Calu3 (cell line): ENCODE results near the gene CCM2L. TPM values are rescaled to one million over a fixed set of nuclear protein-coding genes. Genes with fewer than 3 reads are reported as not detected.

Experiments
- BruUV-seq: library from RNA; stranded (reverse); fragments of 400-500 nt; replicated peaks from 2 replicates; lab custom pipeline; 2021; lab: Mats Ljungman, UMichigan
- CTCF ChIA-PET: fragments of 300-600 bp; sonication (Branson Sonifier 250); formaldehyde crosslinking; loops from one replicate; lab custom pipeline; 2022; ENCODE audit warnings: antibody characterized with exemption; lab: Charles Lee
- DNase-seq: peaks from one replicate; pipeline ENCODE4 v3.0.0; 2022
- H3K27ac Mint-ChIP-seq: one replicate; pipeline ENCODE4 v1.8.0; 2022; ENCODE audit warnings: mixed read lengths; ENCODE audit not compliant: unreplicated experiment
- H3K27me3 Mint-ChIP-seq: one replicate; pipeline ENCODE4 v1.8.0; 2022; ENCODE audit warnings: mixed read lengths; ENCODE audit not compliant: unreplicated experiment
- H3K36me3 Mint-ChIP-seq: one replicate; pipeline ENCODE4 v1.8.0; 2022; ENCODE audit warnings: mild to moderate bottlenecking, moderate library complexity, mixed read lengths; ENCODE audit not compliant: insufficient read depth, unreplicated experiment
- H3K4me1 Mint-ChIP-seq: one replicate; pipeline ENCODE4 v1.8.0; 2022; ENCODE audit warnings: mild to moderate bottlenecking, low read depth, mixed read lengths; ENCODE audit not compliant: unreplicated experiment
- H3K4me3 Mint-ChIP-seq: one replicate; pipeline ENCODE4 v1.8.0; 2022; ENCODE audit warnings: mild to moderate bottlenecking, low read depth, moderate library complexity, mixed read lengths; ENCODE audit not compliant: unreplicated experiment
- H3K9me3 Mint-ChIP-seq: one replicate; pipeline ENCODE4 v1.8.0; 2022; ENCODE audit warnings: low read depth, mixed read lengths; ENCODE audit not compliant: unreplicated experiment
- intact Hi-C: fragments of 100-400 bp; cut with micrococcal nuclease; formaldehyde crosslinking; loops from one replicate; pipeline ENCODE4 v1.10.0; 2022; ENCODE audit not compliant: unreplicated experiment
- total RNA-seq: library from RNA; stranded (reverse); gene quantifications from 2 replicates; pipeline ENCODE4 v1.2.3, GENCODE V29; 2022
- TF ChIP-seq, protein P1 (sequence below): fragments of 200-600 bp; IDR thresholded peaks from one replicate; pipeline ENCODE4 v1.8.0; 2022; ENCODE audit warnings: antibody characterized with exemption; ENCODE audit not compliant: unreplicated experiment

Gene CCM2L
- total RNA-seq, 1 experiment from 2014 or later = not detected

- intact Hi-C loops = no loop called here
- no peaks in the 10 kb centered on the region for H3K36me3 Mint-ChIP-seq
- no peaks in the 10 kb centered on the region for H3K9me3 Mint-ChIP-seq
- CTCF ChIA-PET = no interaction called here
- H3K4me1 Mint-ChIP-seq = no peaks in the 10 kb centered on the region
- no peak overlapping the region for H3K27ac Mint-ChIP-seq
- TF ChIP-seq, protein P1, sequence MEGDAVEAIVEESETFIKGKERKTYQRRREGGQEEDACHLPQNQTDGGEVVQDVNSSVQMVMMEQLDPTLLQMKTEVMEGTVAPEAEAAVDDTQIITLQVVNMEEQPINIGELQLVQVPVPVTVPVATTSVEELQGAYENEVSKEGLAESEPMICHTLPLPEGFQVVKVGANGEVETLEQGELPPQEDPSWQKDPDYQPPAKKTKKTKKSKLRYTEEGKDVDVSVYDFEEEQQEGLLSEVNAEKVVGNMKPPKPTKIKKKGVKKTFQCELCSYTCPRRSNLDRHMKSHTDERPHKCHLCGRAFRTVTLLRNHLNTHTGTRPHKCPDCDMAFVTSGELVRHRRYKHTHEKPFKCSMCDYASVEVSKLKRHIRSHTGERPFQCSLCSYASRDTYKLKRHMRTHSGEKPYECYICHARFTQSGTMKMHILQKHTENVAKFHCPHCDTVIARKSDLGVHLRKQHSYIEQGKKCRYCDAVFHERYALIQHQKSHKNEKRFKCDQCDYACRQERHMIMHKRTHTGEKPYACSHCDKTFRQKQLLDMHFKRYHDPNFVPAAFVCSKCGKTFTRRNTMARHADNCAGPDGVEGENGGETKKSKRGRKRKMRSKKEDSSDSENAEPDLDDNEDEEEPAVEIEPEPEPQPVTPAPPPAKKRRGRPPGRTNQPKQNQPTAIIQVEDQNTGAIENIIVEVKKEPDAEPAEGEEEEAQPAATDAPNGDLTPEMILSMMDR = no peak
- no peak overlapping the region for H3K4me3 Mint-ChIP-seq
- peaks cover 99% of the 10 kb centered on the region for H3K27me3 Mint-ChIP-seq
- DNase-seq = no peak
- no TSS peak for BruUV-seq
Measured at GRCh38 chr20:32078322-32078721, 68.1 kb downstream of the CCM2L start.

- TF ChIP-seq, protein P1 = no peak
- BruUV-seq = no TSS peak
- Mint-ChIP-seq H3K27me3 (peaks cover 99% of the 10 kb centered on the region), H3K9me3 (no peaks in the 10 kb centered on the region), H3K4me3 (no peak overlapping the region), H3K36me3 (no peaks in the 10 kb centered on the region), H3K4me1 (no peaks in the 10 kb centered on the region), H3K27ac (no peak overlapping the region)
- intact Hi-C loops = no loop called here
- CTCF ChIA-PET = no interaction called here
- DNase-seq = no peak
Measured at GRCh38 chr20:32078791-32079190, 68.6 kb downstream of the CCM2L start.

GRCh38 chr20:32079655-32080109, 69.4 kb downstream of the CCM2L start:
- no peaks in the 10 kb centered on the region for H3K4me1 Mint-ChIP-seq
- no peak overlapping the region for H3K4me3 Mint-ChIP-seq
- no peaks in the 10 kb centered on the region for H3K9me3 Mint-ChIP-seq
- DNase-seq = no peak
- H3K27me3 Mint-ChIP-seq = peaks cover 99% of the 10 kb centered on the region
- CTCF ChIA-PET = no interaction called here
- no peaks in the 10 kb centered on the region for H3K36me3 Mint-ChIP-seq
- TF ChIP-seq, protein P1 = no peak
- no TSS peak for BruUV-seq
- intact Hi-C loops = no loop called here
- no peak overlapping the region for H3K27ac Mint-ChIP-seq

DNA sequence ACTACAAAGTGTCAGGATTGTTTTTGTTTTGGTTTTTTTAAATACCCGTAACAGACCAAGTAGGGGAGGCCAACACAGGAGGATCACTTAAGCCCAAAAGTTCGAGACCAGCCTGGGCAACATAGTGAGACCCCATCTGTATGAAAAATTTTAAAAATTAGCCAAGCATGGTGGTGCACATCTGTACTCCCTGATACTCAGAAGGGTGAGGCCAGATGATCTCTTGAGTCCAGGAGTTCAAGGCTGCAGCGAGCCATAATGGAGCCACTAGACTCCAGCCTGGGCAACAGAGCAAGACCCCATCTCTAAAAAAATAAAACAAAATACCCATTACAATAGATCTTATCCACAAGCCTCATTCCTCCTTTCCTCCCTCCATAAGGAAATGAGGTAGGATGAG, 70.5 kb downstream of the CCM2L start:
- no peak overlapping the region for H3K27ac Mint-ChIP-seq
- H3K9me3 Mint-ChIP-seq = no peaks in the 10 kb centered on the region
- intact Hi-C loops = no loop called here
- H3K4me3 Mint-ChIP-seq = no peak overlapping the region
- H3K4me1 Mint-ChIP-seq = no peaks in the 10 kb centered on the region
- no peaks in the 10 kb centered on the region for H3K36me3 Mint-ChIP-seq
- H3K27me3 Mint-ChIP-seq = peaks cover 99% of the 10 kb centered on the region
- CTCF ChIA-PET = no interaction called here
- no peak for DNase-seq
- BruUV-seq = no TSS peak
- TF ChIP-seq, protein P1 = no peak

Other genes with a start within 250 kb of the CCM2L start
- gene MYLK2, start 191.1 kb upstream of the CCM2L start, total RNA-seq = 1.3 and 1.5 TPM in 2 replicates
- not detected in 2 replicates for gene FOXS1, start 164.8 kb upstream of the CCM2L start, total RNA-seq
- 0.47 TPM in 1 of 2 replicates, not detected in the other for gene DUSP15, start 139.9 kb upstream of the CCM2L start, total RNA-seq
- not detected in 2 replicates for gene TTLL9, start 139.8 kb upstream of the CCM2L start, total RNA-seq
- gene PDRG1, start 58.4 kb upstream of the CCM2L start, total RNA-seq = 21.4 and 24.5 TPM in 2 replicates
- gene XKR7, start 42.3 kb upstream of the CCM2L start, total RNA-seq = not detected in 2 replicates
- gene HCK, start 41.8 kb downstream of the CCM2L start, total RNA-seq = not detected in 2 replicates
- gene TM9SF4, start 99.3 kb downstream of the CCM2L start, total RNA-seq = 95.3 and 104 TPM in 2 replicates
- 30.5 and 32.7 TPM in 2 replicates for gene PLAGL2, start 197.3 kb downstream of the CCM2L start, total RNA-seq
- gene POFUT1, start 197.4 kb downstream of the CCM2L start, total RNA-seq = 79.9 and 87.3 TPM in 2 replicates